CD4-positive, alpha-beta T cell (primary cell): ENCODE data around the gene PDLIM4. TPM values are rescaled to one million over a fixed set of nuclear protein-coding genes. Genes with fewer than 3 reads are reported as not detected.

Experiments
- ATAC-seq: fragments of 200-7000 bp; cut with Tn5 transposase; one replicate; pipeline ENCODE4 v1.10.0; 2022; ENCODE audit warnings: mild to moderate bottlenecking; ENCODE audit not compliant: poor library complexity
- CTCF ChIA-PET: fragments of 350-600 bp; sonication (Branson Sonifier 250); formaldehyde crosslinking; loops from one replicate; lab custom pipeline; 2021; ENCODE audit warnings: antibody characterized with exemption, inconsistent platforms; lab: Charles Lee
- POLR2A ChIA-PET: fragments of 350-600 bp; sonication (Branson Sonifier 250); formaldehyde crosslinking; loops from one replicate; lab custom pipeline; 2021; ENCODE audit warnings: antibody characterized with exemption, inconsistent platforms; lab: Charles Lee
- DNase-seq, 14 experiments: peaks; one replicate each; pipeline ENCODE4 v3.0.0-alpha.2; 2013 to 2020; ENCODE audit warnings: mixed read lengths in 2 of 14
- H3K27ac ChIP-seq, 2 donors: one replicate each; pipeline versions ENCODE4 v1.5.1 to v1.7.0; 2013; ENCODE audit warnings: low read length in 2 of 2, low read depth in 1 of 2, mild to moderate bottlenecking in 1 of 2
- H3K27me3 ChIP-seq, 2 experiments: 1 replicate in 1 of 2; 2 replicates in 1 of 2; pipeline versions ENCODE4 v1.6.1 to v1.7.0; 2013; ENCODE audit warnings: low read length in 2 of 2, control low read depth in 1 of 2, mild to moderate bottlenecking in 1 of 2, moderate library complexity in 1 of 2; ENCODE audit not compliant: insufficient read depth in 2 of 2, control insufficient read depth in 1 of 2
- H3K36me3 ChIP-seq: one replicate; pipeline ENCODE4 v1.6.1; 2013; ENCODE audit warnings: low read length, control low read depth; ENCODE audit not compliant: insufficient read depth
- H3K4me1 ChIP-seq: one replicate; pipeline ENCODE4 v1.6.1; 2013; ENCODE audit warnings: low read length, control low read depth; ENCODE audit not compliant: insufficient read depth
- H3K4me3 ChIP-seq: one replicate; pipeline ENCODE4 v1.5.1; 2013; ENCODE audit warnings: mild to moderate bottlenecking, low read length, moderate library complexity
- H3K9me3 ChIP-seq, 2 experiments: 1 replicate in 1 of 2; 2 replicates in 1 of 2; pipeline versions ENCODE4 v1.6.1 to v1.7.0; 2013; ENCODE audit warnings: low read length in 2 of 2, mild to moderate bottlenecking in 2 of 2, control low read depth in 1 of 2, moderate library complexity in 1 of 2; ENCODE audit not compliant: control insufficient read depth in 1 of 2, insufficient read depth in 1 of 2
- H3K27ac Mint-ChIP-seq: one replicate; pipeline ENCODE4 v1.8.0; 2020; ENCODE audit warnings: mixed read lengths
- H3K27me3 Mint-ChIP-seq: one replicate; pipeline ENCODE4 v1.8.0; 2021; ENCODE audit warnings: mixed read lengths
- H3K36me3 Mint-ChIP-seq: one replicate; pipeline ENCODE4 v1.8.0; 2021; ENCODE audit warnings: low read depth, mixed read lengths
- H3K4me1 Mint-ChIP-seq: one replicate; pipeline ENCODE4 v1.8.0; 2021; ENCODE audit warnings: low read depth, mixed read lengths
- H3K4me3 Mint-ChIP-seq: one replicate; pipeline ENCODE4 v1.8.0; 2020; ENCODE audit warnings: mild to moderate bottlenecking, mixed read lengths
- H3K9me3 Mint-ChIP-seq: one replicate; pipeline ENCODE4 v1.8.0; 2020; ENCODE audit warnings: mixed read lengths
- intact Hi-C, 2 experiments: fragments of 100-400 bp; cut with DNase I in 1 of 2; cut with micrococcal nuclease in 1 of 2; formaldehyde crosslinking; loops; one replicate each; pipeline versions ENCODE4 v1.15.1 to v1.9.0; 2023 to 2025; cut with DNase I, micrococcal nuclease
- total RNA-seq, 174 experiments: library from RNA in 2 of 174; stranded (reverse) in 2 of 174; gene quantifications; one replicate each; pipeline ENCODE4 v1.2.3 and lab custom pipeline; 2021 to 2026
- TF ChIP-seq, protein P1 (sequence below): fragments of 200-600 bp; IDR thresholded peaks from one replicate; pipeline ENCODE4 v1.8.0; 2022; ENCODE audit warnings: antibody characterized with exemption, mild to moderate bottlenecking

The PDLIM4 gene
- total RNA-seq, 2 experiments from 2014 or later: not detected

DNA sequence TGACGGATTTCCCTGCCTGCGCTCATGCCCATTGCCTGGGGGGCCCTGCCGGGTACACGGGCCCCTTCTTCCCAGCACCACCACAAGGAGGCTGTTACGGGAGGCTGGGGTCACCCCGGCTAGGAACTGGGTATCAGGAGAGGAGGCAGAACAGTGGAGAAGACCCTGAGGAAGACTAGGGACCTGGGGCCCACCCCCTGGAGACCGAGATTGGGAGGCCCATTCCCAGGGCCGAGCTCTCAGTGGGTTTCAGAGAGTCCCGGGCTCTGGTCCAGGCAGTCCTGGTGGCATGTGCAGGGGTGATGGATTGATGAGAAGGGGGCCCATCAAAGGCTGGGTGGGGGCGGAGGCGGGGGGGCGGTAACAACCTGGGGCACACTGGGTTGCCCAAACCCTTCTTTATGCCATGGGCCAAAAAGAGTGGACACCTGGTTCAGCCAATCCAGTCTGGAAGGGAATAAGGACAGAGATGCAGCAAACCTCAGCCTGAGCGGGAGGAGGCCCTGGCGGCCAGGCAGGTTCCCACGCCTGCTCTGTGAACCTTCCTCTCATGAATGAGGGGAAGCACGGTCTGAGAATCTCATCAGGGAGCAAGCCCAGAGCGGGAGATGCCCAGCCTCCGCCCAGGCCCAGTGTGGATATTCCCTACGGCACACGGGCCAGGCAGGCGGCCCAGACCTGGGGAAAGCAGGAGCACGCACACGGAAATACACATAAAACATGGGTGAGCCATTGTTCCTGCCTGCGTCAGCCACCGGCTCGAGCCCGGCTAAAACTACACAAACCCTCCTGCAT lies 29.1 kb upstream of the PDLIM4 start:
- CTCF ChIA-PET: no interaction called here
- ATAC-seq: no peak
- Histone ChIP-seq H3K9me3 (peaks cover 0 to 11% of the 10 kb centered on the region in 2 experiments), H3K27ac (no peak overlapping the region), H3K36me3 (no peaks in the 10 kb centered on the region), H3K4me3 (no peak overlapping the region), H3K27me3 (peaks cover 9 to 14% of the 10 kb centered on the region in 2 experiments), H3K4me1 (peaks cover 12% of the 10 kb centered on the region)
- Mint-ChIP-seq H3K9me3 (no peaks in the 10 kb centered on the region), H3K4me3 (no peak overlapping the region), H3K36me3 (no peaks in the 10 kb centered on the region), H3K4me1 (peaks cover 21% of the 10 kb centered on the region), H3K27ac (no peak overlapping the region), H3K27me3 (peaks cover 45% of the 10 kb centered on the region)
- POLR2A ChIA-PET: no interaction called here
- intact Hi-C loops: no loop called here
- TF ChIP-seq, protein P1, sequence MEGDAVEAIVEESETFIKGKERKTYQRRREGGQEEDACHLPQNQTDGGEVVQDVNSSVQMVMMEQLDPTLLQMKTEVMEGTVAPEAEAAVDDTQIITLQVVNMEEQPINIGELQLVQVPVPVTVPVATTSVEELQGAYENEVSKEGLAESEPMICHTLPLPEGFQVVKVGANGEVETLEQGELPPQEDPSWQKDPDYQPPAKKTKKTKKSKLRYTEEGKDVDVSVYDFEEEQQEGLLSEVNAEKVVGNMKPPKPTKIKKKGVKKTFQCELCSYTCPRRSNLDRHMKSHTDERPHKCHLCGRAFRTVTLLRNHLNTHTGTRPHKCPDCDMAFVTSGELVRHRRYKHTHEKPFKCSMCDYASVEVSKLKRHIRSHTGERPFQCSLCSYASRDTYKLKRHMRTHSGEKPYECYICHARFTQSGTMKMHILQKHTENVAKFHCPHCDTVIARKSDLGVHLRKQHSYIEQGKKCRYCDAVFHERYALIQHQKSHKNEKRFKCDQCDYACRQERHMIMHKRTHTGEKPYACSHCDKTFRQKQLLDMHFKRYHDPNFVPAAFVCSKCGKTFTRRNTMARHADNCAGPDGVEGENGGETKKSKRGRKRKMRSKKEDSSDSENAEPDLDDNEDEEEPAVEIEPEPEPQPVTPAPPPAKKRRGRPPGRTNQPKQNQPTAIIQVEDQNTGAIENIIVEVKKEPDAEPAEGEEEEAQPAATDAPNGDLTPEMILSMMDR: no peak
- peak in 1 of 14 experiments; percentile 21 for DNase-seq

DNA sequence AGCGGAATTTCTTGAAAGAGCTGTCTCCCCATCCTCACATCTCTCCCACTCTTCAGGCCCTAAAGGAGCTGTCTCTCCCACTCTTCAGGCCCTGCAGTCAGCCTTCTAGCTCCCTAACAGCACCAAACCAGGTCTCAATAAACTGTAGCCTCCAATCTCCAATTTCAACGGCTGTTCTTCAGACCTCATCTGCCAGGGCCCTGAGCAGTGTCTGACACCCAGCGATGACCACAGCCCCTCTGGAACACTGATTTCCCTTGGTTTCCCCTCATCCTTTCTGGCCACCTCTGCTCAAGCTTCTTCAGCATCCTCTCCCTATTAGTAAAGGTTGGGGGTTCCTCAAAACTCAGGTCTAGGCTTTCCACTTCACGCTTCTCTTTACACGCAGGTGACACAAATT lies 28.3 kb upstream of the PDLIM4 start:
- Histone ChIP-seq H3K27ac (no peak overlapping the region), H3K4me3 (no peak overlapping the region), H3K36me3 (no peaks in the 10 kb centered on the region), H3K27me3 (peaks cover 11 to 14% of the 10 kb centered on the region in 2 experiments), H3K9me3 (peaks cover 0 to 11% of the 10 kb centered on the region in 2 experiments), H3K4me1 (peaks cover 12% of the 10 kb centered on the region)
- POLR2A ChIA-PET: no interaction called here
- Mint-ChIP-seq H3K9me3 (no peaks in the 10 kb centered on the region), H3K27me3 (peaks cover 45% of the 10 kb centered on the region), H3K36me3 (no peaks in the 10 kb centered on the region), H3K4me1 (peaks cover 21% of the 10 kb centered on the region), H3K27ac (no peak overlapping the region), H3K4me3 (peak overlapping the region; percentile 40)
- DNase-seq: no peak
- CTCF ChIA-PET: no interaction called here
- intact Hi-C loops: no loop called here
- TF ChIP-seq, protein P1: no peak
- no peak for ATAC-seq

DNA sequence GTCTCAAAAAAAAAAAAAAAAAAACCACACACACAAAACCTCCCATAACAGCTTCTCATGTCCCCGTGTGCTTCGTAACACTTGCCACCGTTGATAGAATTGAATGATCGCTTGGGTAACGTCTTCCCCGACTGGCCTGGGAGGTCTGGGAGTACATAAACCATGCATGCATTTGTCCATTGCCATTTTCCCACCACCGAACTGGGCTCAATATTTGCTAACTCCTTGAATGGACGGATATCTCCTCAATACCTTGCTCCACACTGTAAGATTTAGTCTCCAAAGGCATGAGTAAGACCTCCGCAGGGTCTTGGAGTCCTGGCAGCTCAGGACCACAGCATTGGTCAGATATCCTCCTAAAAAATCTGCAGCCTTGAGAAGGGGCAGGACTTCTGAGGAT lies 26.6 kb upstream of the PDLIM4 start:
- peaks cover 36% of the 10 kb centered on the region for H3K27me3 Mint-ChIP-seq
- ChIA-PET POLR2A (no interaction called here), CTCF (no interaction called here)
- no peak overlapping the region for H3K27ac Mint-ChIP-seq
- DNase-seq (peak in 1 of 14 experiments; percentile 8), ATAC-seq (no peak)
- TF ChIP-seq, protein P1: no peak
- no peaks in the 10 kb centered on the region for H3K9me3 Mint-ChIP-seq
- H3K27ac ChIP-seq: no peak overlapping the region
- peak overlapping the region; percentile 0 for H3K4me3 Mint-ChIP-seq
- peaks cover 12% of the 10 kb centered on the region for H3K4me1 Mint-ChIP-seq
- intact Hi-C loops: no loop called here
- no peaks in the 10 kb centered on the region for H3K36me3 Mint-ChIP-seq
- no peaks in the 10 kb centered on the region for H3K36me3 ChIP-seq
- H3K4me3 ChIP-seq: no peak overlapping the region
- peaks cover 0 to 11% of the 10 kb centered on the region in 2 experiments for H3K9me3 ChIP-seq
- peaks cover 11 to 14% of the 10 kb centered on the region in 2 experiments for H3K27me3 ChIP-seq
- peaks cover 12% of the 10 kb centered on the region for H3K4me1 ChIP-seq
